Breast epithelium (tissue), 4 donors: ENCODE measurements around the gene PARD3B. TPM values are rescaled to one million over a fixed set of nuclear protein-coding genes. Genes with fewer than 3 reads are reported as not detected.

Experiments used
- DNase-seq, 2 donors: peaks; one replicate each; pipeline ENCODE4 v3.0.0-alpha.2; 2019; ENCODE audit warnings: low spot score in 2 of 2
- H3K27ac ChIP-seq, 2 donors: fragments of 200-600 bp; sonication (generic) in 1 of 2; one replicate each; pipeline ENCODE4 v1.5.1; 2016 to 2019; ENCODE audit warnings: mild to moderate bottlenecking in 1 of 2
- H3K27me3 ChIP-seq, 2 donors: fragments of 200-600 bp; sonication (generic) in 1 of 2; one replicate each; pipeline versions ENCODE4 v1.5.1 to v1.6.0; 2017 to 2019; ENCODE audit warnings: control low read depth in 1 of 2, mild to moderate bottlenecking in 1 of 2
- H3K36me3 ChIP-seq: fragments of 200-600 bp; one replicate; pipeline ENCODE4 v1.5.1; 2019
- H3K4me1 ChIP-seq, 2 donors: fragments of 200-600 bp; sonication (generic); one replicate each; pipeline ENCODE4 v1.5.1; 2016 to 2019; ENCODE audit warnings: control low read depth in 1 of 2
- H3K4me3 ChIP-seq, 3 donors: fragments of 200-600 bp; sonication (generic); 1 replicate in 2 of 3; 2 replicates in 1 of 3; pipeline ENCODE4 v1.5.1; 2016 to 2019; ENCODE audit warnings: mild to moderate bottlenecking in 3 of 3, moderate library complexity in 2 of 3
- H3K9me3 ChIP-seq, 2 donors: fragments of 200-600 bp; sonication (generic) in 1 of 2; one replicate each; pipeline ENCODE4 v1.5.1; 2016 to 2019; ENCODE audit warnings: control low read depth in 1 of 2
- POLR2A ChIP-seq: fragments of 450-650 bp; IDR thresholded peaks from one replicate; pipeline ENCODE4 v1.6.1; 2016; ENCODE audit warnings: antibody characterized with exemption, mild to moderate bottlenecking, moderate library complexity
- POLR2AphosphoS5 ChIP-seq, 3 donors: sonication (generic); formaldehyde crosslinking; IDR thresholded peaks; one replicate each; pipeline ENCODE4 v1.6.1; 2017; ENCODE audit warnings: antibody characterized with exemption in 3 of 3
- intact Hi-C: fragments of 100-400 bp; cut with DNase I; formaldehyde crosslinking; loops from one replicate; pipeline ENCODE4 v1.15.1; 2023; ENCODE audit warnings: low total_unique reads
- total RNA-seq, 3 donors: library from RNA; depleted of rRNA; stranded (reverse); fragments of >200 nt; gene quantifications; one replicate each; pipeline ENCODE4 v1.1.0, GENCODE V29; 2016
- TF ChIP-seq, protein P1 (sequence below), 3 donors: fragments of 450-650 bp; IDR thresholded peaks; one replicate each; pipeline ENCODE4 v1.5.1; 2016 to 2017; ENCODE audit warnings: antibody characterized with exemption in 3 of 3, mild to moderate bottlenecking in 3 of 3, moderate library complexity in 3 of 3

PARD3B gene
- total RNA-seq, 3 donors from 2014 or later, result 24.6 to 66.2 (median 25.9) TPM

DNA sequence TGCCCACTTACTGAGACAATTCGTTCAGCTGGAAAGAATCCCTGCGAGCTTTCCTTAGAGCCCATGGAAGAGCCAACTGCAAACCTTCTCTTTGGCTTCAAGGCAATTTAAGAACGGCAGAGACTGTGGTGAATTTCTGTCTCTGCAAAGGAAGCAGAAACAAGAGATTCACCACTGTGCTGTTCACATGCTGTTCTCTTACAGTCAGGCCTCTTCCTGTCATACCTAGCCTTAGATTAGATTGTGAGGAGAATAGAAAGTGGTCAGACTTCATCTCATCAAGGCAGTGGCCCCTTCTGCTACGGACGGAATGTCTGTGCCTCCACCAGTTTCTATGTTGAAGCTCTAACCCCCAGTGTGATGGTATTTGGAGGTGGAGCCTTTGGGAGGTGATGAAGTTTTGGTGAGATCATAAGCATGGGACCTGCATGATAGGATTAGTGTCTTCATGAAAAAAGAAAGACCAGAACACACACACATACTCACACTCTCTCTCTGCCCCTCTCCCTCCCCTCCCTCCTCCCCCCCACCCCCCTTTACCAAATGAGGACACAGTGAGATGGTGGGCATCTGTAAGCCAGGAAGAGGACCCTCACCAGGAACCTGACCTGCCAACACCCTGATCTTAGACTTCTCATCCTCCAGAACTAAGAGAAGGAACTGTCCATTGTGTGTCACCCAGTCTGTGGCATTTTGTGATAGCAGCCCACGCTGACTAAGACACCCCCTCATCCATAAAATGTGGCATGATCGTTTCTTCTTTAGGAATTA is 1091.5 kb downstream of the PARD3B start:
- Histone ChIP-seq H3K9me3 (peaks cover 0 to 7% of the 10 kb centered on the region in 2 donors), H3K27ac (no peak overlapping the region), H3K36me3 (no peaks in the 10 kb centered on the region), H3K4me1 (no peaks in the 10 kb centered on the region), H3K27me3 (no peaks in the 10 kb centered on the region), H3K4me3 (no peak overlapping the region)
- intact Hi-C loops, result no loop called here
- DNase-seq, result no peak
- TF ChIP-seq POLR2A, result no peak

- H3K9me3 ChIP-seq, result peaks cover 0 to 7% of the 10 kb centered on the region in 2 donors
- no peaks in the 10 kb centered on the region for H3K27me3 ChIP-seq
- no peaks in the 10 kb centered on the region for H3K4me1 ChIP-seq
- DNase-seq, result no peak
- TF ChIP-seq POLR2AphosphoS5 (IDR thresholded peaks at IDR 0.05) (no peak), POLR2A (no peak)
- TF ChIP-seq, protein P1, sequence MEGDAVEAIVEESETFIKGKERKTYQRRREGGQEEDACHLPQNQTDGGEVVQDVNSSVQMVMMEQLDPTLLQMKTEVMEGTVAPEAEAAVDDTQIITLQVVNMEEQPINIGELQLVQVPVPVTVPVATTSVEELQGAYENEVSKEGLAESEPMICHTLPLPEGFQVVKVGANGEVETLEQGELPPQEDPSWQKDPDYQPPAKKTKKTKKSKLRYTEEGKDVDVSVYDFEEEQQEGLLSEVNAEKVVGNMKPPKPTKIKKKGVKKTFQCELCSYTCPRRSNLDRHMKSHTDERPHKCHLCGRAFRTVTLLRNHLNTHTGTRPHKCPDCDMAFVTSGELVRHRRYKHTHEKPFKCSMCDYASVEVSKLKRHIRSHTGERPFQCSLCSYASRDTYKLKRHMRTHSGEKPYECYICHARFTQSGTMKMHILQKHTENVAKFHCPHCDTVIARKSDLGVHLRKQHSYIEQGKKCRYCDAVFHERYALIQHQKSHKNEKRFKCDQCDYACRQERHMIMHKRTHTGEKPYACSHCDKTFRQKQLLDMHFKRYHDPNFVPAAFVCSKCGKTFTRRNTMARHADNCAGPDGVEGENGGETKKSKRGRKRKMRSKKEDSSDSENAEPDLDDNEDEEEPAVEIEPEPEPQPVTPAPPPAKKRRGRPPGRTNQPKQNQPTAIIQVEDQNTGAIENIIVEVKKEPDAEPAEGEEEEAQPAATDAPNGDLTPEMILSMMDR (IDR thresholded peaks at IDR 0.05), result no peak
- intact Hi-C loops, result no loop called here
- H3K36me3 ChIP-seq, result no peaks in the 10 kb centered on the region
- no peak overlapping the region for H3K27ac ChIP-seq
- H3K4me3 ChIP-seq, result no peak overlapping the region
Measured at GRCh38 chr2:205637320-205637602, 1092.0 kb downstream of the PARD3B start.

DNA sequence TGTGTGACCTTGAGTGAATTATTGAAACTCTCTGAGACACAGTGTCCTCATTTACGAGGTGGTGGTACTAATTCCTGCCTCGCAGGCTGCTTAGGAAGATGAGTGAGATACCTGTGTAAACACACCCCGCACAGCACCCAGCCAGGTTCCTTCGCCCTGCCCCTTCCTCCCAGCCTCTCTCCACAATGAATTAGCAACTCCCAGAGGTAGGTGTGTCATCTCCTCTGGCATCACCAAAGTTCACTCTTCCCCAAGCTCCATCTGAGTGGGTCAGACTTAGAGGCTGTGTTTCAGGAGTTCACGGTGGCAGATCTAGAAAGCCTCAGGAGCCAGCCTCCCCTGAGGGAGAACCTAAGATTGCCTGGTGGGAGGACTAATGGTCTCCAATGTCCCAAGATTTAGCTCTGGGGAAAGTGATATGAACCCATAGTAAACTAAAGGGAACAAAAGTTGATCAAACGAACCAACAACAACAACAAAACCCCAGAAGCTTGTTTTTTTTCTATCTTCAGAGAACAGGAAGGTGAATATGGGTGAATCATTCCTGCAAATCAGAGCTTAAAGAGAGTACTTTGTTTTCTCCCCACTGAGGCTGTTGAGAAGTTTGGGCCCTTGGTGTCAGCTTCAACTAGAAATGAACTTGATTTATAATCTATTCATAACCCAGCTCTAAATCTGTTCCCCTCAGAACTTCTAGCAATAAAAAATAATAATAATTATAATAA is 1092.7 kb downstream of the PARD3B start:
- Histone ChIP-seq H3K36me3 (no peaks in the 10 kb centered on the region), H3K27me3 (no peaks in the 10 kb centered on the region), H3K4me1 (no peaks in the 10 kb centered on the region), H3K9me3 (peaks cover 0 to 7% of the 10 kb centered on the region in 2 donors), H3K27ac (no peak overlapping the region), H3K4me3 (no peak overlapping the region)
- intact Hi-C loops, result no loop called here
- no peak for DNase-seq
- TF ChIP-seq POLR2A (no peak), POLR2AphosphoS5 (IDR thresholded peaks at IDR 0.05) (no peak)
- TF ChIP-seq, protein P1 (IDR thresholded peaks at IDR 0.05), result no peak

DNA sequence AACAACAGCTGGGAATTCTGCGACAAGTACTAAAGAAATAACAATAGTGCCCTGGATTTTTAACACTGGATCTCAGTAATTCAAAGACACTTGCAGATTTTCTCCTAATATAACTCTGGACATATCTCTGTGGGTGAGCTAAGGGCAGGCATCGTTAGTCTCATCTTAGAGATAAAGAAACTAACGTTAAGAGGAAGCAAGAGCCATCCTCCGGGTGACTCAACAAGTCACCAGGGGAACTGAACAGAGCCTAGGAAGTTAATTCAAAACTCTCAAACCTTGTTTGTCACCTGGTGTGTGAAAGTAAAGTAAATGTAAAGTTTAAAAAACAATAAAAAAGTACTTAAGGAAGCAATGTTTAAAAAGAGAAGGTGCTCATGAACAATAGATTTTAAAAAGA is 1095.4 kb downstream of the PARD3B start:
- H3K9me3 ChIP-seq, result peaks cover 0 to 7% of the 10 kb centered on the region in 2 donors
- no peaks in the 10 kb centered on the region for H3K27me3 ChIP-seq
- intact Hi-C loops, result no loop called here
- no peaks in the 10 kb centered on the region for H3K4me1 ChIP-seq
- no peak overlapping the region for H3K27ac ChIP-seq
- no peak for TF ChIP-seq POLR2AphosphoS5 (IDR thresholded peaks at IDR 0.05)
- no peaks in the 10 kb centered on the region for H3K36me3 ChIP-seq
- no peak for DNase-seq
- no peak overlapping the region for H3K4me3 ChIP-seq

DNA sequence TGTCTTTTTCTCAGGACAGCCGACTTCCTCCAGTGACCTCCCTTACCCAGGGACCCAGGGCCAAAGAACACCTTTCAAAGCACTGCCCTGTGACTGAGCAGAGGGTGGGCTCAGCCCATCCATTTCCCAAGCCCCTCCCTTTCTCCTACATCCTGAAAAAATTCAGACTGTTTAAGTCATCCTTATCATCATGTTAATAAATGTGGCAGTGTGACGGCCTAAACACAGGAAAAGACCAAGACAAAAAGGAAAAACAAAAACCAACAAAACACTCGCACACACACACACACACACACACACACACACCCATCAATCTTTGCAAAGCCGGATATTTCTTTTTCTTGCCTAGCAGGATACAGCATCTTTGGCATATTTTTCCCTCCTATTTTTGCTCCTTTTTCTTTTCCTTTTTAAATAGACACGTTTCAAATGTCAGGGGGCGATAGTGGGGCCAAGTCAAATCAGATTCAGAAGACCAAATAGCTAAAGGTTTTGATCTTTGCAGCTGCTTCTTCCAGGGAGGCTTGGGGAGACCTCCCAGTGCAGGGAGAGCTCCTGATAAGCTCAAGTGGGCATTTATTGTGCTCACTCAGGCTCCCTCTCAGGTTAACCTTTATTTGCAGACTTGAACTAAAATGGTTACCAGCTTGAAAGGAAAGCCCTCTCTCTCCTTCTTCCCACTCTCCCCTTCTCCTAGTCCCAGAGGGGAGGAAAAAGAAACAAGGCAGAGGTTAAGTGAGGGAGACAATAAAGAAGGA is 1097.5 kb downstream of the PARD3B start:
- Histone ChIP-seq H3K27me3 (no peaks in the 10 kb centered on the region), H3K27ac (no peak overlapping the region), H3K4me3 (no peak overlapping the region), H3K4me1 (no peaks in the 10 kb centered on the region), H3K9me3 (peaks cover 0 to 7% of the 10 kb centered on the region in 2 donors), H3K36me3 (no peaks in the 10 kb centered on the region)
- DNase-seq, result no peak
- intact Hi-C loops, result no loop called here
- no peak for TF ChIP-seq POLR2A
- TF ChIP-seq, protein P1 (IDR thresholded peaks at IDR 0.05), result no peak

GRCh38 chr2:205643391-205643885 is 1098.2 kb downstream of the PARD3B start:
- H3K4me1 ChIP-seq, result no peaks in the 10 kb centered on the region
- TF ChIP-seq, protein P1 (IDR thresholded peaks at IDR 0.05), result no peak
- TF ChIP-seq POLR2A (no peak), POLR2AphosphoS5 (IDR thresholded peaks at IDR 0.05) (no peak)
- H3K27me3 ChIP-seq, result no peaks in the 10 kb centered on the region
- H3K36me3 ChIP-seq, result no peaks in the 10 kb centered on the region
- peaks cover 0 to 7% of the 10 kb centered on the region in 2 donors for H3K9me3 ChIP-seq
- no peak overlapping the region for H3K27ac ChIP-seq
- intact Hi-C loops, result no loop called here
- DNase-seq, result no peak
- H3K4me3 ChIP-seq, result no peak overlapping the region
